Astrocyte of the cerebellum (primary cell): ENCODE results near the gene LTBP3.

Source experiments
- DNase-seq: peaks from one replicate; pipeline ENCODE4 v3.0.0-alpha.2; 2011; ENCODE audit warnings: low read depth
- H3K4me3 ChIP-seq: 2 replicates; pipeline ENCODE4 v1.5.1; 2011; ENCODE audit warnings: mild to moderate bottlenecking, low read depth, low read length, moderate library complexity
- in situ Hi-C: cut with HindIII; loops from 2 replicates; pipeline ENCODE4 v1.10.0; 2017; ENCODE audit warnings: low sequenced_read_pairs
- TF ChIP-seq, protein P1 (sequence below): IDR thresholded peaks from 2 replicates; pipeline ENCODE4 v1.5.1; 2012; ENCODE audit warnings: low read length, low read depth, moderate library complexity, mild to moderate bottlenecking; ENCODE audit errors: missing control alignments

LTBP3 gene

GRCh38 chr11:65554842-65555430 is 3.2 kb downstream of the LTBP3 start:
- in situ Hi-C loops = no loop called here
- peak overlapping the region; percentile 70 for H3K4me3 ChIP-seq
- DNase-seq = no peak
- TF ChIP-seq, protein P1, sequence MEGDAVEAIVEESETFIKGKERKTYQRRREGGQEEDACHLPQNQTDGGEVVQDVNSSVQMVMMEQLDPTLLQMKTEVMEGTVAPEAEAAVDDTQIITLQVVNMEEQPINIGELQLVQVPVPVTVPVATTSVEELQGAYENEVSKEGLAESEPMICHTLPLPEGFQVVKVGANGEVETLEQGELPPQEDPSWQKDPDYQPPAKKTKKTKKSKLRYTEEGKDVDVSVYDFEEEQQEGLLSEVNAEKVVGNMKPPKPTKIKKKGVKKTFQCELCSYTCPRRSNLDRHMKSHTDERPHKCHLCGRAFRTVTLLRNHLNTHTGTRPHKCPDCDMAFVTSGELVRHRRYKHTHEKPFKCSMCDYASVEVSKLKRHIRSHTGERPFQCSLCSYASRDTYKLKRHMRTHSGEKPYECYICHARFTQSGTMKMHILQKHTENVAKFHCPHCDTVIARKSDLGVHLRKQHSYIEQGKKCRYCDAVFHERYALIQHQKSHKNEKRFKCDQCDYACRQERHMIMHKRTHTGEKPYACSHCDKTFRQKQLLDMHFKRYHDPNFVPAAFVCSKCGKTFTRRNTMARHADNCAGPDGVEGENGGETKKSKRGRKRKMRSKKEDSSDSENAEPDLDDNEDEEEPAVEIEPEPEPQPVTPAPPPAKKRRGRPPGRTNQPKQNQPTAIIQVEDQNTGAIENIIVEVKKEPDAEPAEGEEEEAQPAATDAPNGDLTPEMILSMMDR = no peak

DNA sequence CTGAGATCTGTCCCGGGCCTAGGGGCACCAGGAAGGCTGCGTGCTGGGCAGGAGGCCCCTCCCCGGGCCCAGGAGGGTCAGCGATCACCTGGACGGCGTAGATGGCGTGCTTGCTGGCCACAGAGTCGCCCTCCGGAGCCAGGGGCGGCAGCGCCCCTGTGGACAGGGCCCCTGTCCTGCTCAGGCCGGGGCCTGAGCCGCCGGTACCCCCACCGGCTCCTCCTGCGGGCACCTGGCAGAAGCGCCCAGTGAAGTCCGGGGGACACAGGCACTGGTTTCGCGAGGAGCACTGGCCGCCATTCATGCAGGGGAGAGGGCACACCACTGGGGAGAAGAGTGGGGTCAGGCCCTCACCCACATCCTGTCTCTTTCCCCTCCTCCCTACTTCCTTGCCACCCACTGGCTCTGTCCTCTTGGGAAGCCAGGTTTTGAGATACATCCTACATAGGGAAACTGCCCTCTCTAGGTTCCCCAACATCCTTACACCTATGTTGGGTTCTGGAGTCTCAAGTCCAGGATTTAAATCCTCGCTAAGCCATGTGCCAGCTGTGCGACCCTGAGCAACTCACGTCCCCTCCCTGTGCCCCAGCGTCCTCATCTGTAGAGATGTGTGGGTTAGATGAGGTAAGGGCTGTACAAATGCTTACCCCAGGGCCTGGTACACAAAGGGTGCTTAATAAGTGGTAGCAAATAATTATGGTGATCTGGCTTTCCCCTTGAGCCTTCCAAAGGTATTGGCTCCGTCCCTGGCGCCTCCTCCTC is 3.9 kb downstream of the LTBP3 start:
- TF ChIP-seq, protein P1 = no peak
- no peak for DNase-seq
- H3K4me3 ChIP-seq = no peak overlapping the region
- in situ Hi-C loops = no loop called here

GRCh38 chr11:65553301-65554001 is 4.7 kb downstream of the LTBP3 start:
- TF ChIP-seq, protein P1 = no peak
- in situ Hi-C loops = no loop called here
- no peak overlapping the region for H3K4me3 ChIP-seq
- DNase-seq = no peak

- DNase-seq = no peak
- in situ Hi-C loops = no loop called here
- H3K4me3 ChIP-seq = no peak overlapping the region
- TF ChIP-seq, protein P1 = no peak
These were observed 5.7 kb downstream of the LTBP3 start for GRCh38 chr11:65552388-65552951.

DNA sequence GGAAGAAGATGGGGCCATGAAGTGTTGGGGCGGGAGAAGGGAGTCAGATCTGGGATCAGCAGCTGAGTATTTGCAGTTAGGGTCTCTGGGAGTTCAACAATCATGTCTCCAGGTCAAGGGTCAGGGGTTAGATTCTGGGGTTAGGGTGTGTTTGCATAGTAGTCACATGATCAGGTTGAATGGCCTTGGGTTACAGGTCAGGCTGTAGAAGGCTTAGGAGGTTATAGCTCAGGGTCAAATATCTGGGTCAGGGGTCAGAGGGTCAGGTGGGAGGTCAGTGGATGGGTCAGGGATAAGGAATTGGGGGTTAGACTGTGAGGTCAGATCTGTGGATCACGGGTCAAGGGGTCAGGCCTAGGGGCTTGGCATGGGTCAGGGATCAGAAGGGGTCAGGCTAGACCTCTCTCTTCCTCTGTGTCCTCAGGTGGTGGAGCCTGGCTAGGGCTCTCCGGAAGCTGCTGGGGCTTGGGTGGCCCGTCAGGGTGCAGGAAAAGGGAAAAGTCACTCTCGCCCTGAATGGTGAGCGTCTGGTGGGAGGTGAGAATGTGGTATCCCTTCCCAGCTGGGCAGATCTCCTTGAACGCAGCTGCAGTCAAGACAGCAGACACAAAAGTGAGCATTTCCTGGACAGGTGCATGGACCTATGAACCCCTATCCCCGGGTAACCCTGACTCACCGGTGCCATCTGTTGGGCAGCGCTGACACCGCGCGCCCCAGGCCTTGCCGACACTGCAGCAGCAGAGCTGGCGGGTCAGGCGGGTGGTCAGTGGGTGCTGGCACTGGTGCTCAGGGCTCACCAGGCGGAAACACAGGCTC is 6.4 kb downstream of the LTBP3 start:
- TF ChIP-seq, protein P1 = peak; percentile 57
- in situ Hi-C loops = no loop called here
- no peak overlapping the region for H3K4me3 ChIP-seq
- DNase-seq = no peak

DNA sequence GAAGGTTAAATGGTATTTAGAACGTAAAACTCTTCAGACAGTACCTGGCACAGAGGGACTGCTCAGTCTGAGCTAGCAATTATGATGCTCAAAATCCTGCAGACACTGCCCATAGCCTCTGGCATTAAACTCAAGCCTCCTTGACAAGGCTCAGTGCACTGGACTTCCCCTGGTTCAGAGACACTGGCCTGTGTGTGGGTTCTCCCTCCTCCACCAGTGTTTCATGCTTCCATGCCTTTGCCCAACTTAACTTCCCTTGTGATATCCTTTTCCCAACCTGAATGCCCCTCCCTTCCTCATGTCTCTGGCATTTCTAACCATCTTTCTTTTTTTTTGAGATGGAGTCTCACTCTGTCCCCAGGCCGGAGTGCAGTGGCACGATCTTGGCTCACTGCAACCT is 9.1 kb downstream of the LTBP3 start:
- TF ChIP-seq, protein P1 = no peak
- in situ Hi-C loops = no loop called here
- H3K4me3 ChIP-seq = no peak overlapping the region
- no peak for DNase-seq
